Activated naive CD4-positive, alpha-beta T cell treated with anti-CD3 and anti-CD28 coated beads, Interleukin-2, amount 50 U/mL, for 72 hours (primary cell): ENCODE measurements around the gene ZNF445. TPM values are rescaled to one million over a fixed set of nuclear protein-coding genes. Genes with fewer than 3 reads are reported as not detected.

Experiments
- ATAC-seq, 2 donors: fragments of 150-1000 bp; cut with Tn5 transposase; 2 replicates each; pipeline ENCODE4 v1.10.0; 2021; ENCODE audit warnings: mild to moderate bottlenecking in 2 of 2, moderate library complexity in 2 of 2
- DNase-seq, 2 donors: peaks; one replicate each; pipeline ENCODE4 v3.0.0; 2021 to 2022; ENCODE audit warnings: low spot score in 2 of 2
- H3K27ac Mint-ChIP-seq, 2 donors: one replicate each; pipeline ENCODE4 v1.8.0; 2022; ENCODE audit warnings: mild to moderate bottlenecking in 2 of 2, mixed read lengths in 2 of 2
- H3K36me3 Mint-ChIP-seq, 2 donors: one replicate each; pipeline ENCODE4 v1.8.0; 2022; ENCODE audit warnings: mixed read lengths in 2 of 2
- H3K9me3 Mint-ChIP-seq, 2 donors: one replicate each; pipeline ENCODE4 v1.8.0; 2022; ENCODE audit warnings: mixed read lengths in 2 of 2
- total RNA-seq, 2 donors: library from RNA; stranded (reverse); gene quantifications; one replicate each; pipeline ENCODE4 v1.2.3, GENCODE V29; 2022

The ZNF445 gene
- total RNA-seq, 2 donors from 2014 or later, result 9.5 to 20.9 TPM

DNA sequence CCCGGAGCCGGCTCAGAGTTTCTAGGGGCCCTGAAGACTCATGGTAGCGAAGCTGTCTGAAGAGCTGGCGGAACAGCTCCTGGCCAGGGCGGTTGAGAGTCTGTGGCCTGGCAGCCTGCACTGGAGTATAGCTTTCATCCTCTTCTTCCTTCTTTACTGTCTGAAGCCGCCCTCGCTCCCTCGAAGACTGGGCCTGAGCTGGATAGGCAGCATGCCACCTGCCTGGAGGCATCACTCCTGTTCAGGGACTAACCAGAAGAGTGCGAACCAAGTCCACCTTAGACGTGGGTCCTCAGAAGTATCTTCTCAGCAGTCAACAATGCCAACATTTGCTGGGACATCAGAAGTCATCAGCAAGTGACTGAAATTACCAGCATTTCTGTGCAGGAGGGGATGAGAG is 22.2 kb downstream of the ZNF445 start:
- Mint-ChIP-seq H3K36me3 (peaks cover 36 to 56% of the 10 kb centered on the region in 2 donors), H3K27ac (peak overlapping the region; percentile 30 to 58), H3K9me3 (peaks cover 4 to 13% of the 10 kb centered on the region in 2 donors)
- no peak for ATAC-seq
- DNase-seq, result no peak

DNA sequence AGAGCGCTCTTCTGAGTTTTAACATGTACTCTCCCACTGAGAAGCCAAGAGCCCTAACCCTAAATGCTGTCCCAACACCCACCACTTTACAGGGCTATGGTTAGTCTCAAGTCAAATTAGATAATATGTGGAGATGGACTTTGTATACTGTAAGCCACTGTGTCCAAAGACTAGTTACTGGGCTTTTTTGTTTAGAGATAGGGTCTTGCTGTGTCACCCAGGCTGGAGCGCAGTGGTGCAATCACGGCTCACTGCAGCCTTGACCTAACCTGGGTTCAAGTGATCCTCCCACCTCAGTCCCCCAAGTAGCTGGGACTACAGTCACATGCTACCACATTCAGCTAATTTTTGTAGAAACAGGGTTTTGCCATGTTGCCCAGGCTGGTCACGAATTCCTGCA is 23.2 kb downstream of the ZNF445 start:
- no peak overlapping the region for H3K27ac Mint-ChIP-seq
- no peak for ATAC-seq
- DNase-seq, result no peak
- peaks cover 40 to 56% of the 10 kb centered on the region in 2 donors for H3K36me3 Mint-ChIP-seq
- H3K9me3 Mint-ChIP-seq, result peaks cover 0 to 4% of the 10 kb centered on the region in 2 donors

DNA sequence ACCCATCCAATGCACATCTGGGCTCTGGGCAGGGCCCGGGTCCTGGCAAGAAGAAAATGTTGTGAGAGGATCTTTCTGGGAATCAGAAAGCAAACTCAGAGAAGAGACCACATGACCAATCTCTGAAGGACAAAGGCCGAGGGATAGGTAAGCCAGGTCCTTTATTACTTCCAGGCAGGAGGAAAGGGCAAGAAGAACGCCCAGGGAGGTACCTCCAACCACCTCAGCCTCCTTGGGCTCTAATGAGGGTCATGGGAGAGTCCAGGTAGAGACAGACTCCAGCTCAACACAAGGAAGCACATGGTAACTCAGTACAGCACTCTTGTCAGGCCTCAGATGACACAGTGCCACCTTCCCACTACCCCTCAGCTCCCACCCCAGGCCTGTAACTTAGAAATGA is 26.0 kb downstream of the ZNF445 start:
- Mint-ChIP-seq H3K36me3 (peaks cover 63 to 76% of the 10 kb centered on the region in 2 donors), H3K27ac (no peak overlapping the region), H3K9me3 (peaks cover 16 to 25% of the 10 kb centered on the region in 2 donors)

DNA sequence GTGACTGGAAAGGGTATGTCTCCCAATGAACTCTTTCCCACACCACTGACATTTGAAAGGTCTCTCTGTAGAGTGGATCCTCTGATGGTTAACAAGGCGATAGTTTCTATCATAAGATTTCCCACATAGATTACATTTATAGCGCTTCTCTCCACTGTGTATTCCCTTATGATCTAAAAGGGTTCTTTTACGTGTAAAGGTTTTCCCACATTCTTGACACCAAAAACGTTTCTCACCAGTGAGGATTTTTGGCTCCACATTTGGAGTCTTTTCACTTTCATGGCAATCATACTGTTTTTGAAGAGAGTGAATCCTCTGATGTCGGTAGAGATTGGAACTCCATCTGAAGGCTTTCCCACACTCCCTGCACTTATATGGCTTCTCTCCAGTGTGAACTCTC is 30.5 kb downstream of the ZNF445 start:
- Mint-ChIP-seq H3K27ac (peak overlapping the region in 1 of 2 donors; percentile 45), H3K36me3 (peaks cover 50 to 76% of the 10 kb centered on the region in 2 donors), H3K9me3 (peaks cover 16 to 31% of the 10 kb centered on the region in 2 donors)
- no peak for DNase-seq
- ATAC-seq, result no peak

More for the DNA sequence above, 26.0 kb downstream of the ZNF445 start:
- ATAC-seq (no peak), DNase-seq (no peak)

DNA sequence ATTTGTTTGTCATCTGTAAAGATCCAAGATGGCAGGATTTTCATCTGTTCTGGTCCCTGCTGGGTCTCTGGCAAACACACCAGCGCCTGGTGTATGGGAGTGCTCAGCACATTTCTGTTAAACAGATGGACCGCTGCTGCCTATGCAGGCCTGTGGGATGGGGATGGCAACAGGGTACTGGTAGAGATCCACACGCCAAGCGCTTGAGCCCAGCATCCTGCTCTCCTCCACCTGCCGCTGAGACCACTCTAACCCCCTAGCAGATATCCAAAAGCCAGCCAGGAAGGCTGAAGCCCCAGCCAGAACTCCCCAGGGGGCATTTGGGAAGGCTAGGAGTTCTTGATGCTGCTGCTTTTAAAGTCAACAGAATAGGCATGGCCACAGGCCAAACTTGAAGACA is 31.7 kb downstream of the ZNF445 start:
- Mint-ChIP-seq H3K9me3 (peaks cover 16 to 31% of the 10 kb centered on the region in 2 donors), H3K36me3 (peaks cover 44 to 77% of the 10 kb centered on the region in 2 donors), H3K27ac (peak overlapping the region in 1 of 2 donors; percentile 18)
- ATAC-seq, result no peak
- DNase-seq, result no peak

DNA sequence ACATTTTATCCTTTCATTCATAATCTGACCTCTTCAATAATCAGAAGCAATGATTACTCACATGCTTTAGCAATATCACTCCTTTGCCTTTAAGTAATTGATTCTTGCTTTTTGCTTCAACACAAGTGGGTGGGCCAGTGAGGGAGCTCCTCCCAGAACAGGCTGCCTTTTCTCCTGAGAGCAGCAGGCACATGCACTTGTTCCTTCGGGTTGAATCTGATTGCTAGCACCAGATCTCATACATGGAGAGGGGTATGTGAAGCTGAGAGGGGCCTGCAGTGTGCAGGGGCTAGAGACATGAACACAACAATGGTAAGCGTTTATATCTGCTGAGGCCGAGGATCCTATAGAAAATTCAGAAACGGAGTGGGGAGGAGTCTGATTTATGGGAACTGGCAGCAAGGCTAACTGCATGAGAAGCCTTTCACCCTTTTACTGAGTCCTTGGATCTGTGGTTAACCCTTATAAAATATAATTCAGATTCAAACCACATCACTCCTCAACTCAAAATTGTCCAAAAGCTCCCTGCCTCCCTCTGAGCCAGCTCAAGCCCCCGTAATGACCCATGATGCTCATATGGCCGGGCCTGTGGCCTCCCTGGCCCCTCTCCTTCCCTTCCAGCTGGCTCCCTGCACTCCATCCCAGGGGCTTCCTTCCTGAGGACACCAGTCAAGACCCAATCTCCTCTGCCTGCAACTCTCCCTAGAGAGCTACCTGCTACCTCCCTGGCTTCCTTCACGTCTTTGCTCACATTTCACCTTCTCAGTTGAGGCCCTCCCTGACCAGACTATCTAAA is 32.4 kb downstream of the ZNF445 start:
- DNase-seq, result no peak
- Mint-ChIP-seq H3K36me3 (peaks cover 37 to 70% of the 10 kb centered on the region in 2 donors), H3K9me3 (peaks cover 16 to 31% of the 10 kb centered on the region in 2 donors), H3K27ac (peak overlapping the region; percentile 18 to 89)
- ATAC-seq, result no peak

DNA sequence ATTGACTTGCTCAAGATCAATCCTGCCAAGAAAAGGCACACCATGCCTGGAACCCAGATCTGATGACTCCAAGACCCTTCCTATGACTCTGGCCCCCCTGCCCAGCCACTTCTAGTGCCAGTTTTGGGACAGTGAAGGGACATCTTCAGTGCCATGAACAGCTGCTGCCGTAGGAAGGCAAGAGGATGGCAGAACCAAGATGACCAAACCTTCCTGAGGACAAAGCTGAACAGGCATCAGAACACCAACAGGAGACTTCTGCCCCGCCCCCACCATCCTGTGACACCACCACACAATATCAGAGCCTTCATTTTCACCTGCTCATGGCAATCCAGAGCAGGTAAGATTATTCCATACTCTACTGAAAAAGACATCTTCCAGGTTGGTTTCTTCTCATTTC is 33.0 kb downstream of the ZNF445 start:
- peaks cover 36 to 67% of the 10 kb centered on the region in 2 donors for H3K36me3 Mint-ChIP-seq
- peak overlapping the region in 1 of 2 donors; percentile 89 for H3K27ac Mint-ChIP-seq
- DNase-seq, result no peak
- no peak for ATAC-seq
- peaks cover 16 to 31% of the 10 kb centered on the region in 2 donors for H3K9me3 Mint-ChIP-seq

DNA sequence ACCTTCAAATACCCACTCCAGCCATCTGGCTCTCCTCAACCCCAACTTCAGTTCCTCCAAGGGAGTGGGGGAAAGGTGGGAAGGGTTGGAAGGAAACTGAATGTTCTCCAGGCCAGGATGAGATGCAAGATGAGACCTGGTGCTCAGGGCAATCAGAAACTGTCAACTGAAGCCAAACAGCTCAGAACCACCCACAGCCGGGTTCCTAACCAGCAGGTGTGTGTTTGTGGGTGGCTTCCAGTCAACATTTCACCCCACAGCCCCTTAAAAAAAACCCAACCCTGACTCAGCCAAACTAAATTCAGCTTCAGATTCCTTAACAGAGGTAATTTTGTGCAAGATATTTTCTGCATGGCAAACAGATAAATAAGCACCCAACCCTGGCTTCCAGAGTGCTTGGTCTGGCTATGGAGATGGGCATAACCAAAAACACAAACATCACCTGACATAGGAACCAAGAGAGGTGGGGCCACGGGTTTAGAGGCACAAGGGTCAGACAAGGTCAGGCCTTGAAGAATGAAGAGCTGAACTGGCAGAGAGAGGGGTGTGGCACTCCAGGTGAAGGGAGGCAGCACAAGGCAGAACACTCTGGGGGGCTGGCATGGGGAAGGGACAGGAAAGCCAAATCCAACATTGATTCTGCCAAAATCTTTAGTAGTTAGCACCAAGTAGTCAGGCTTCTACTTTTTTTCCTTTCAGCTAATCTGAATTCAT is 34.7 kb downstream of the ZNF445 start:
- ATAC-seq, result peak in 1 of 2 donors; percentile 32
- DNase-seq, result no peak
- H3K27ac Mint-ChIP-seq, result peak overlapping the region; percentile 83 to 87

DNA sequence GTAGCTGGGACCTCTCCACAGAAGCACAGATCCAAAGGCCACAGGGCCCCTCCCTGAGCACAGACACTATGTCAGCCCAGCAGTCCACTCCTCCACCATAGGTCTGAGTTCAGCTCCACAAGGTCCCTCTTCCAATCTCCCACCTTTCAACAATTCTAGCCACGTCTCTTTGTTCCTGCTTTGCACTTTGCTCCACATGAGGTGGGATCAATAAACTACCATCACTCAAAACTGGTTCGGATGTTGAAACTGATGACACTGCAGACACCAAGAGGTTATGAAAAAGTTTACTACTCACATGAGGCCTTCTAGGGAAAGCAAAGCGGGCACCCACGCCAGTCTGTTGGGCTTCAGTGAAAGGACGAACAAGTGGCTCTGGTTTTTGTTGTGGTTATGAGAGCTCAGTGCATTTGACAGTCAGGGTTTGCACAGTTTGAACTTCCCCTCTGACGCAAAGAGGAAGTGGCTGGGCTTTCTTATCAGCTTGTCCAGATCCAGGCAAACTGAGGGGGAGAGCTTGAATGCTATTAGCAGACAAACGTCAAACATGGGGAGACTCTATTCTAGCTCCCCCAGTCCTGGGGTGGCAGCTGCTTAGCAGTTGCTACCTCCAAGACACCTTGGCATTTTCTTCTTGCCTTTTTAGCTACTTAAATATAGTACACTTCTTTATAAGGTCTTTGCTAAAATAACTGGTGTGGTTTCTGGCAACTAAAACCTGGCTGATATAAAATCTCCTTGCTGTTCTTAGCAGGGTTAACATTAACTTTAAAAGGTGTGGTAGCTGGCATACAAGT is 37.8 kb downstream of the ZNF445 start:
- Mint-ChIP-seq H3K36me3 (peaks cover 5 to 23% of the 10 kb centered on the region in 2 donors), H3K27ac (peak overlapping the region; percentile 83 to 94), H3K9me3 (no peaks in the 10 kb centered on the region)
- DNase-seq (peak; percentile 57 to 77), ATAC-seq (peak; percentile 94 to 96)

More for the DNA sequence above, 34.7 kb downstream of the ZNF445 start:
- H3K9me3 Mint-ChIP-seq, result peaks cover 2 to 14% of the 10 kb centered on the region in 2 donors
- peaks cover 21 to 53% of the 10 kb centered on the region in 2 donors for H3K36me3 Mint-ChIP-seq

DNA sequence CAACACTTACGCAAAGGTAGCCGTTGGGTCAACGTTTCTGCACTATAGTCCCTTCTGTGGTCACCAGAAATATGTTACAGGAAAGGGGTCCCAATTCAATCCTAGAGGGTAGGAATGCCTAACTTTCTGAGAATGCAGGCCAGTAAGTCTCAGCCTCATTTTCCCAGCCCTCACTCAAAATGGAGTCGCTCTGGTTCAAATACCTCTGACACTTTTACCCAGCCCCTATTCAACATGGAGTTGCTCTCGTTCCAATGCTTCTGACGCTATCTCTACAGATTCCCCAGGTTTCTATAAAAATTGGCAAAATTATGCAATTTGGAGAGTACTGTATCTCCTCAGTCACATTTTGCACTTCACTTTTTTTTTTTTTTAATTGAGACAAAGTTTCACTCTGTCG is 39.7 kb downstream of the ZNF445 start:
- DNase-seq (no peak), ATAC-seq (no peak)
- Mint-ChIP-seq H3K36me3 (peaks cover 5 to 18% of the 10 kb centered on the region in 2 donors), H3K27ac (no peak overlapping the region), H3K9me3 (no peaks in the 10 kb centered on the region)

DNA sequence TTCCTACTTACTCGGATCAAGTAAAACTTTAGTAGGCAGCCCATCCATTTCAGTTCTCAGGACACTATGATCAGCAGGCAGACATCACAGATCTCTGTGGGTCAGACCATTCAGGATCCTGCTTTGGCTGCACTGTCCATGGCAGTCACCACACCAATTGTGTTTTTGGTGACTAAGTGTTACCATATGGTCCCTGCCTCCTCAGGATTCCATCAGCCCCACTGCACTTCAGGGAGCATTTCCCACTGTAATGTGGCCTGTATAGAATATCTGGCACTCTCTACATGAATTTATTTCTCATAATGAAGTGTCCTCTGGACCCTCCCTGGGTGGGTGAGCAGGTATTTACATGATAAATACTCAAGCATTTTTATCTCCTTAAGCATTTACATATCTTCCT is 41.3 kb downstream of the ZNF445 start:
- Mint-ChIP-seq H3K9me3 (no peaks in the 10 kb centered on the region), H3K36me3 (peaks cover 5 to 6% of the 10 kb centered on the region in 2 donors), H3K27ac (peak overlapping the region in 1 of 2 donors; percentile 57)
- no peak for ATAC-seq
- no peak for DNase-seq

DNA sequence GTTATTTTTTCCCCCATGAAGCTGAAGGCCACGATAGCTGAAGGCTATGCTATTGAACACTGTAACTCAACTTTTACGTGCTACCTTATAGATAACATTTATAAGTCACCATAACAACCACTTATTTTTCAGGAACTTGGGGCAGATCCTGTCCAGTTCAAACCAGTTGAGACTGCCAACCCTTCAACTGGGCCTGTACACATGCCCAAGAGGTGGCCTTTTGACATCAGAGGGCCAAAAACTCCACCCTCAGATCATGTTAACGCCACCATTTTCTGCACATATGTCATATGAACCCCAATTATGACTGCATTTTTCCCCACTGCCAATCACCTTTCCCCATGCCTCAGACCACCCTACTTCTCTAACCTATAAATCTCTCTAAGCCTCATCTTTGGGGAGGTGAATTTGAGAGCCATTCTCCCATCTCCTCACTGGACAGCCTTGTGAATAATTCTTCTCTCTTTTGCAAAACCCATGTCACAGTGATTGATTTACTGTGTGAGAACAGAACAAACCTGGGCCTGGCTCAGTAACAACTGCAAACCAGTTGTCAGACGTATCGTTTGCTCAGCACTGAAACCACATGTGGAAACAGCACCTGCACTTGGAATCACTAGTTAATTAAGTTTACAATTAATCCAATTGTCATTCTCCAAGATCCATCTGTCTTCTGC is 42.5 kb downstream of the ZNF445 start:
- no peak for DNase-seq
- H3K9me3 Mint-ChIP-seq, result no peaks in the 10 kb centered on the region
- peaks cover 5 to 6% of the 10 kb centered on the region in 2 donors for H3K36me3 Mint-ChIP-seq
- H3K27ac Mint-ChIP-seq, result no peak overlapping the region
- ATAC-seq, result no peak

DNA sequence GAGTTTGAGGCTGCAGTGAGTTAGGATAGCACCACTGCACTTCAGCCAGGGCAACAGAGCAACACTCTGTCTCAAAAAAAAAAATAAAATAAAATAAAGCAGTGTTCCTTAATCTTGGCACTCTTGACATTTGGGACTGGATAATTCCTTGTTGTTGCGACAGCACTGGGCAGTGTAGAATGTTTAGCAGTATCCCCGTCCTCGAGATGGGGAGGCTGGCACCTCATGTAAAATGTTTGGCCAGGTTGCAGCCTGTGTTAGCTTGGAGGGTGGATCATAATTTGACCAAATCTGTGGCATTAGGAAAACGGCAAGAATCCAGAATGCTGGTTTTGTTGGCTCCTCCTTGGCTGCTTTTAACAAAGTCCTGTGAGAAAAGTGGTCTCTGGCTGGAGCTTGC is 47.0 kb downstream of the ZNF445 start:
- Mint-ChIP-seq H3K27ac (no peak overlapping the region), H3K36me3 (no peaks in the 10 kb centered on the region), H3K9me3 (no peaks in the 10 kb centered on the region)
- no peak for DNase-seq
- ATAC-seq, result no peak

DNA sequence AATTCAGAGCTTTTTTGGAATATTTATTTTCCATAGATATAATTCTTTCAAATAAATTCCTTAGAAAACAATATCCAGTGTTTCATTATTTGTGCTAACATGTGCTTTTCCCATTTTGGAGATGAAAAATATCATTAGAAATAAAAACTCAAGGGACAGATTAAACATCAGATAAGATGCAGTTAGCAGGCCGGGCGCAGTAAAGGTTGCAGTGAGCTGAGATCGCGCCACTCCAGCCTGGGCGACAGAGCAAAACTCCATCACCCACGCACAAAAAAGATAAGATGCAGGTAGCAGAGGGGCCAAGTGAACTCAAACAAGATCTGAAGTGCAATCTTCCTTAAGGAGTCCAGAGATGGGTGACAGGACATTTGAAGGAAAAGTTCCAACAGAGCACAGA is 48.0 kb downstream of the ZNF445 start:
- Mint-ChIP-seq H3K27ac (peak overlapping the region in 1 of 2 donors; percentile 44), H3K9me3 (no peaks in the 10 kb centered on the region), H3K36me3 (no peaks in the 10 kb centered on the region)
- ATAC-seq, result no peak
- no peak for DNase-seq

DNA sequence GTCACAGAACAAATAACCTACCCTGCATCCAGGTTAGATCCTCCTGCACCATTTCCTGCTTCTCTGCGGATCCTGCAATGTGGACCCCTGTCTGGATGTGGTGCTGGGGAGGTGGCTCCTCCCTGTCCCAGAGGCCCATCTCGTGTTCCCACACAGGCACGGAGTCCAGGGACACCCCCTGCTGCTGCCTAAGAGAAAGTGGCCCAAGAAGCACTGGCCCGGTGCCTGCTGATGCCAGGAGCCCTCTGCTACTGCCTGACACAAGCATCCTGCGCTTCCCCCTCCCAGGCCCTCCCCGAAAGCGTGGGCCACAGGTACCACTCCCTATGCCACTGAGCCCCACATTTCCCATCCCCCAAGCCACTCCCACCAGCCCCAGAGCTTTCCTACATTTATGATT is 48.6 kb downstream of the ZNF445 start:
- no peak overlapping the region for H3K27ac Mint-ChIP-seq
- no peak for DNase-seq
- no peaks in the 10 kb centered on the region for H3K9me3 Mint-ChIP-seq

DNA sequence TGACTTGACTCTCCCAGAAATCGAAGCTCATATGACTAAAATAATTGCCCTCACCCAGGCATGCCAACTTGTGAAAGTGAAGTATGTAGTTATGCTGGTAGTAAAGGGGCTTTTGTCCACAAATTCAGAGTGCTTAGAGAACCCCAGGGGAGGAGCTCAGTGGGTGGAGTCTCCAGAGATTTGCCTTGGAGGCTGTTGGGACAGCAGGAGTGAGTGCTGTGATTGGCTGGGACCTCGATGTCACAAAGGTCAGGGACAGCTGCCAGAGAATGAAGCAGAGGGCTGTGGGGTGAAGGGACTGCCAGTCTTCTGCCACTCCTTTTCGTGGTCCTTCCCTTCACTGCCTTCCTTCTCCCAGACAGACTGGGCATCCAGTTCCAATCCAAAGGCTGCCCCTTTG is 49.8 kb downstream of the ZNF445 start:
- ATAC-seq (no peak), DNase-seq (no peak)
- Mint-ChIP-seq H3K36me3 (no peaks in the 10 kb centered on the region), H3K27ac (no peak overlapping the region), H3K9me3 (no peaks in the 10 kb centered on the region)

More for the DNA sequence above, 48.6 kb downstream of the ZNF445 start:
- no peaks in the 10 kb centered on the region for H3K36me3 Mint-ChIP-seq
- ATAC-seq, result no peak
